Measurements from ENCODE around the gene TEDC1.

Gene TEDC1

DNA sequence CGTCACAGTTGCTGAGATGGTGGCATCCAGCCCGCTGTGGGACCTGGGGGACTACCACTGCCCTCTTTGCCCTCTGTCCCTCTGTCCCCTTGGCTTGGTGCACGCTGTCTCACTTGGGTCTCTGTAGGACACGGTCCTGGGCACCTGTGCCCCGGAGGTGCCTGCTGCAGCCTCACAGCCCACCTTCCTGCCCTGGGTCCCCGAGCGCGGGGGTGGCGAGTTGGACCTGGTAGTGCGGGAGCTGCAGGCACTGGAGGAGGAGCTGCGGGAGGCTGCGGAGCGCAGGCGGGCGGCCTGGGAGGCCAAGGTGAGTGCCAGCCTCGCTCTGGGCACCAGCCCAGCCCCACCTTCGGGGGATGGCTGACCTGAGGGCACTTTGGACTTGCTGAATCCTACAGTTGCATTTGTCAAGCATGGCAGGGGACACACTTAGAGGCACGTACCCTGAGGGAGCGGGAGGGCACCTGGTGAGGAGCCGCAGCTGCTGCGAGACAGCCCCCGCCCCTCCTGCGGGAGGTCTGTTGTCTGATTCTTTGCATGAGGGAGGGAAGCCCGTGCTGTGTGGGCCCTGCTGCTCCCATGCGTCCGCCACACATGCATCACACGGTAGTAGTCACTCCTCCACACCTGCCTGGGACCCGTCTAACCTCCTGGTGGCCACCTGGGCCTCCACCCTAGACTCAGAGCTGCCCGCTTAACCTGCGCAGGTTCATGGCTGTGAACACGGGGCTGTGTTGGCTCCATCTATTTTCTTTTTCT, 6.8 kb downstream of the TEDC1 start:
- no peak for DNase-seq

DNA sequence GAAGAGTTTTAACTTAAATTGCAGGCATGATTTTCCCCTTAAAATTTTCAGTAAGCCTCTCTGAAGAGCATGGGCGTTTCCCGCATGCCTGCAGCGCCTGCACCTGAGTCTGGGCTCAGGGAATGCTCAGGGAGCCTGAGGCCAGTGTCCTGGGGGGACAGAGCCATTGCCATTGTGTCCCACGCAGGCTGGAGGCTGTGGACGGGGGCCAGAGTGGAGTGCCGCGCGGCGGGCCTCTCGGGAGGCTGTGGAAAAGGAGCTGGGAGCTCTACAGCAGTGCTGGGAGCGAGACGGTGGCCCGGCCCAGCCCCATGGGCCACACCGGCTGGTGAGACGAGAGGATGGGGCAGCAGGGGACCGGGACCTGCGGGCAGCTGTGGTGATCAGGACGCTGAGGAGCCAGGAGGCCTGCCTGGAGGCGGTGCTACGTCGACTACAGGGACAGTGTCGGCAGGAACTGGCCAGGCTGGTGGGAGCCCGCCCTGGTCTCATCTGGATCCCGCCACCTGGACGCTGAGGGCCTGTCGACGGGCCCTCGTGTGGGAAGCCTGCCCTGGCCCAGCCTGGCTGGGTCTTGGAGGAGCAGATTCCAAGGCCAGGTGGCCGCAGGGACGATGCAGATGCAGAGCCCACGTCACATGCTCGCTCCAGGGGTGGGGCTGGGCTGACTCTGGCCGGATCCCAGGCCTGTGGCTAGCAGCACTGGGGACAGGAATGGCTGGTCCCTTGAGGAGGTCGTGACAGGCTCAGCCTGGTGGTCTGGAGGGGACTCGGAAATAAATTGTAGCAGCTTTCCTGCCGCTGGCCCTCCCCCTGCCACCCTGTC, 7.6 kb downstream of the TEDC1 start:
- DNase-seq: no peak

GRCh38 chr14:105499256-105500035, 8.4 kb downstream of the TEDC1 start:
- no peak for DNase-seq

- DNase-seq: no peak
Measured at GRCh38 chr14:105500036-105500725, 9.1 kb downstream of the TEDC1 start.

GRCh38 chr14:105500726-105501101, 9.7 kb downstream of the TEDC1 start:
- DNase-seq: no peak

- DNase-seq: no peak
Measured at GRCh38 chr14:105501504-105502291, 10.7 kb downstream of the TEDC1 start.

DNA sequence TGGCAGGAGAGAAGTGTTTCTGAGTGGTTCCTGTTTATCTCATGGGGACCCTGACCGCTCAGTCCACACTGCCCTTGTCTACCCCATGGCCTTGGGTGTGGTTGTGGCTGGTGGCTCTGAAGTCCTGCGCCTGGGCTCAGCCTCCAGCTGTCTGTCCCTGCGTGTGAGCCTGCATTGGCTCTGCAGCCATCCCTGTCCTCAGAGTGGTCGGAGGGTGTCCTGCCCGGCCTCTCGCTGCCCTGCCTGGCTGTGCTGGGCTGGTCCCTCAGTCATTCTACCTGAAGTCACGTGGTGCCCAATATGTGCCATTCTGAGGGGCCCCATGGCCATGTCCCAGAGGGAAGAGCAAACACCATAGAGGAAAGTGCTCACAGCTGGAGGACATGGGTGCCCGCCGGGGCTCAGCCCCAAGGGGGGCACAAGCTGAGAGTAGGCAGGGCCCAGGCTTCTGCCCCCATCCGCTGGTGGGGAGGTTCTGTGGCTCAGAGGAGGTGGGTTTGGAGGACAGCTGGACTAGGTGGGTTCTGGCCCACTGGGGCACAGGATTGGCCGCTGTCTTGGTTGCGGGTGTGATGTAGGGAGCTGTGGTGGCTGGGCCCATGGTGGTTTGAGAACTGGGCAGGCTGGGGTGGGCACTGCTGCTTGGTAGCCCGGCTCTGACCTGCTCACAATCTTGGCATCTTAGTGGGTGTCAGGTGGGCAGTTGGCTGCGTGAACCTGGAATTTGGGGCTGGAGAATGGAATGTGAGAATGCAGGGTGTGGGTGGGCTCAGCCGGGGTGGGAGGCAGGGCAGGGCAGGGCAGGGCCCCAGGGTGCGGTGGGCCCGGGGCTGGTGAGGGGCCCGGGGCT, 11.6 kb downstream of the TEDC1 start:
- DNase-seq: no peak

DNA sequence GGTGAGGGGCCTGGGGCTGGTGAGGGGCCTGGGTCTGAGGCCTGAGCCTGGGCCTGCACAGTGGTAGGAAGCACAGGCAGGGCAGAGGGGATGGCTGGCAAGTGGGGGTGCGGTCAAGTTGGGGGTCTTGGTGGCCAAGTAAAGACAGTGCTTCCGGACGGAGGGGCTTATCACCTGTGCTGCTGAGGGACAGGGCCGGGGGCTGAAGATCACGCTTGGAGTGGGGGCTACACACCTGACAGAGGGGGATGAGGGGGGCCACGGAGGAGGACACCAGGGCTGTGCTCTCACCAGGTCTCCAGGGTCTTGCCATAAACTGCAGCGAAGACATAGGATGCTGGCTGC, 12.2 kb downstream of the TEDC1 start:
- DNase-seq: no peak

GRCh38 chr14:105503935-105504692, 13.1 kb downstream of the TEDC1 start:
- DNase-seq: no peak

- DNase-seq: no peak
Measured at GRCh38 chr14:105505101-105505500, 14.1 kb downstream of the TEDC1 start.

- DNase-seq: no peak
Measured at GRCh38 chr14:105507247-105507646, 16.2 kb downstream of the TEDC1 start.

DNA sequence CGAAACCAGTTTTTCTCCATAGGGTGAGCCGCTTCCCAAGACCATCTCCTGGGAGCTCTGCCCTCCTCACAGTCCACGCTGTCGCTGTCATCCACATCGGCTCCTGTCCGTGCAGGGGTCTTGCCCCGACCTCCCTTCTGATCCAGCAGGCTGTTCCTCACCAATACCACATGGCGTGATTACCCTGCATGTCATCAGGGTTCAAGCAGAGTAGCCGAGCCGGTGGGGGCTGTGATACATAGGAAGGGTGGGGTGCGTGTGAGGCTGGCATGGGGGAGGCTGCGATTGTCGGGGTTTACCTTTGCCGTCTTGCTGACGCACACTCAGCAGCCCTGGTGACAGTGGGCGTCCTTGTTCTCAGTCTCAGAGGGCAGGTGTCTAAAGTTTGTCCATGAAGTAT, 17.0 kb downstream of the TEDC1 start:
- no peak for DNase-seq

DNA sequence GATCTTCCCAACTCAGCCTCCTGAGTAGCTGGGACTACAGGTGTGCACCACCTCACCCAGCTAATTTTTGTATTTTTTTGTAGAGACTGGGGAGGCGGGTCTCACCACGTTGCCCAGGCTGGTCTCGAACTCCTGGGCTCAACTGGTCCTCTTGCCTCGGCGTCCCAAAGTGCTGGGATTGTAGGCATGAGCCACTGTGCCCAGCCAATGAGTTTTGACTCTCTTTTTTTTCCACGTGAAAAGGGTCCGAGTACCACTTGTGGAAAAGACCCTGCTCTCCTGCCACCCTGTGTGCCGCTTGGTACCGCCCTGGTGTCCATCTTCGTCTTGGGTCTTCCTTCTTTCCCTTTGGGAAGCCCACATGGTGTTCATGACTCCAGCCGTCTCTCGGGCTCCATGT, 17.6 kb downstream of the TEDC1 start:
- no peak for DNase-seq

DNA sequence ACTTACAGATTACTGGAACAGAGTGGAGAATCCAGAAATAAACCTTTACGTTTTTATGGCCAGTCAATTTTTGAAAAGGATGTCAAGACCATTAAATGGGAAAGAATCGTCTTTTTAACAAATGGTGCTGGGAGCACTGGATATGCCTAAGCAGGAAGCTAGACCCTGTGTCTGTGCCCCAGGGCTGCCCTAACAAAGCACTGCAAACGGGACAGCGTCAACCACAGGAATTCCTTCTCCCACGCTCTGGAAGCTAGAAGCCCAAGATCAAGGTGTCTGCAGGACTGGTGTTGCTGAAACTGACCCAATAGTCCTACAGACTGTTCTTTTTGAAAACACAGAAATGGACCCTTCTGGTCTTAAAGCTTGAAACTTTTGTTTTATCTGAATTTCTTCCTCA, 26.1 kb downstream of the TEDC1 start:
- DNase-seq: no peak

DNA sequence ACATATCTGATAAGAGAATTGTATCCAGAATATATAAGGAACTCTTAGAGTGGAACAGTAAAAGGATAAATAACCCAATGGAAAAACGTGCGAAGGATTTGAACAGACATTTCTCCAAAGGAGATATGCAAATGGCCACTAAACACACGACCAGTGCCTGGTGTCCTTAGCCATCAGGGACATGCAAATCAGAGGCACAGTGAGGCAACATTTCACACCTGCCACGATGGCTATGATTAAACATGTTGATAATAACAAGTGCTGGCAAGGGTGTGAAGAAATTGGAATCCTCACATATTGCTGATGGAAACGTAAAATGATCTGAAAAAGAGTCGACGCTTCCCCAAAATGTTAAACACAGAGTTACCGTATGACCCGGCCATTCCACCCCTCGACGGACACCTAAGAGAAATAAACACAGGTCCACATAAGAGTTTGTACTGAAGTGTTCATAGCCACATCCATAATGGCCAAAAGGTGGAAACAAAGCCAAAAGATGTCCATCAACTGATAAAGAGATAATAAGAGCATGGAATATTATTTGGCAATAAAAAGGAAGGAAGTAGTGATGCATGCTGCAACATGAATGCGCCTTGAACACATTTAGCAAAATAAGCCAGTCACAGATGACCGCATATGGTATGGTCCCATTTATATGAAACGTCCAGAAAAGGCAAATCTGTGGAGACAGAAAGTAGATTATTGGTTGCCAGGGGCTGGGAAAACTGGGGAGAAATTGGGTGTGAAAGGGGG, 29.1 kb downstream of the TEDC1 start:
- DNase-seq: no peak

- no peak for DNase-seq
Measured at GRCh38 chr14:105525326-105525725, 34.3 kb downstream of the TEDC1 start.

DNA sequence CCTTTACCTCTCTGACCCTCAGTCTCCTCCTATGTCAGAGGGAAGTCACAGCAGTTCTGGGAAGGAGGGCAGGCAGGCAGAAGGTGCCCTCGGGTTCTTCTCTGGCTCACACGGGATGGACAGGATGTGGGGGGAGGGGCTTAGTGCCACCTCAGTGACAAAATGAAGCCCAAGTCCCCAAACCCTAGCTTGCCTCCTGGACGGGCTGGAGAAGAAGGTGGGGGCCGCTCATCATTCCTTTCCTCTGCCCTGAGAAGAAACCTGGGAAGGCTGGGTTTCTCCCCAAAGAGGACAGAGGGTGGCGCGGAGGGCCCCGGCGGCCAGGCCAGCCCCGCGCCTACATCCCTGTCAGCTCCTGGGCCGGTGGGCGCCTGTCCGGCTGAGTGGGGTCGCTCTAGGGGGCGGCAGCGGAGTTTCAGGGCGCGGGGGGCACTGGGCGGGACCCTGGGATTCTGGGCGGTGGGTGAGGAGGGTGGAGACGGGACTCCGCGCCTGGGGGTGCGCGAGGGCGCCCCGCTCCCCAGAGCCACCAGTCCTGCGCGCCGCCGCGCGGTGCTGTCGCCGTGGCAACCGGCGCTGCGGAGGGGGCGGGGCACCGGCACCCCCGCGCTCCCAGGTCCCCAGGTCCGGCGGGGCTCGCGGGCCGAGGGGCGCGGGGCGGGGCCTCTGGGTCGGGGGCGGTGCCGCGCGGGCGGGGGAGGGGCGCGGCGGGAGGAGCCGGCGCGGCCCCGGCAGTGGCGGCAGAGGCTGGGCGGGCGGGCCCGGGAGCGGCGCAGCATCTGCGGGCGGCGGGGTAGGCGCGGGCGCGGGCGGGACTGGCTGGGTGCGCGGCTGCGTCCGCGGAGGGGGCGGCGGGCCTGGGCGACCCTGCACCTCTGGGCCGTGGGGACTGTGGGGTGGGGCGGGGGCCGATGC, 35.1 kb downstream of the TEDC1 start, which contains the start of gene TMEM121:
Gene TMEM121, plus strand, starts transcription at position 723 of the 915 bp plus-strand sequence. CDS start 2,252 bp downstream, outside the sequence.
- DNase-seq: no peak

GRCh38 chr14:105526776-105527380, 35.8 kb downstream of the TEDC1 start:
- DNase-seq: no peak

Data from GF-D8 (cell line).